Measurements from ENCODE around the gene NFYA. TPM values are rescaled to one million over a fixed set of nuclear protein-coding genes. Genes with fewer than 3 reads are reported as not detected.
A peak's percentile ranks its signal among the peaks of the same experiment; 100 is the strongest.

The NFYA gene
- total and polyA plus RNA-seq, 7 donors, result 2.7 to 14.2 (median 11.9) TPM

DNA sequence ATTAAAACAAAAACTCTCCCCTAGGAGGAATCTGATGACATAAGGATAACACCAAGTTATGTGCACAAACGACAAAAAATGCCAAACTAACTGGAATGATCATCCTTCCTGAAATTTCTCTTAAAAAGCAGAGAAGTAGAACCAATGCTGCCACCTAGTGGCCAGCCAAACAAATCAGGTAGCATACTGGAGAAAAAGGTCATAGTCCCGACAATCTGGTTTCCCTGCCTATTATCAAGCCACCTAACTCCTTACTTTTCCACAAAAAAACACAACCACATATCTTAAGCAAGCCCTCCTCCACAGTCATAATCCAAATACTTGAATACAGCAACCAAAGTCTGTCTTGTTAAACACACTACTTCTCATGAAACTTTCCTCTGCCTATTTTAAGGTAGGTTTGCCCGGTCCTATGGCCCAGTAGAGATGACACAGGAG lies 5.9 kb upstream of the NFYA start:
- peaks cover 2 to 85% of the 10 kb centered on the region in 2 donors for H3K36me3 ChIP-seq (ENCODE audit: insufficient read depth in 1 of 2, low read depth in 1 of 2)
- intact Hi-C loops (cut with DNase I), result loop anchor here (5.0 to 10.0 kb wide), 3 partner anchors 40 to 62 kb away; no protein-coding TSS in a partner anchor

GRCh38 chr6:41071501-41071922 lies 1.3 kb upstream of the NFYA start:
- Histone ChIP-seq H3K9me3 (no peaks in the 10 kb centered on the region), H3K27ac (peak overlapping the region; percentile 100), H3K27me3 (ENCODE audit: insufficient read depth in 3 of 3, low read length in 2 of 3) (no peaks in the 10 kb centered on the region), H3K4me3 (peak overlapping the region; percentile 90), H3K36me3 (ENCODE audit: insufficient read depth in 1 of 2, low read depth in 1 of 2) (peaks cover 0 to 43% of the 10 kb centered on the region in 2 donors), H3K4me1 (peaks cover 31% of the 10 kb centered on the region)
- TF ChIP-seq CTCF (IDR thresholded peaks at IDR 0.05), result no peak
- DNase-seq (no peak), ATAC-seq (no peak)
- WGBS, 3 donors, result 0 to 1% (median 0%) methylated on average over 16 of the region's 16 CpGs
- intact Hi-C loops (cut with DNase I), result loop anchor here in 1 of 2 donors (2.0 kb wide), 1 partner anchor 43 kb away; no protein-coding TSS in a partner anchor

More for the DNA sequence above, 5.9 kb upstream of the NFYA start:
- TF ChIP-seq CTCF (IDR thresholded peaks at IDR 0.05), result peak; percentile 90
- Histone ChIP-seq H3K27me3 (ENCODE audit: insufficient read depth in 3 of 3, low read length in 2 of 3) (no peaks in the 10 kb centered on the region), H3K9me3 (no peaks in the 10 kb centered on the region), H3K27ac (peak overlapping the region; percentile 92), H3K4me3 (no peak overlapping the region), H3K4me1 (peaks cover 39% of the 10 kb centered on the region)
- 9 to 14% (median 9%) methylated on average over 3 of the region's 3 CpGs for WGBS, 3 donors
- peak; percentile 69 to 81 for DNase-seq
- ATAC-seq, result peak in 1 of 4 donors; percentile 23

GRCh38 chr6:41071923-41072835 lies 595 bp upstream of the NFYA start, which contains the start of gene OARD1:
Gene OARD1, minus strand, starts transcription at chr6:41072356. Its CDS starts 722 bp downstream, at chr6:41071634.
- Histone ChIP-seq H3K36me3 (ENCODE audit: insufficient read depth in 1 of 2, low read depth in 1 of 2) (peaks cover 0 to 38% of the 10 kb centered on the region in 2 donors), H3K4me3 (peak within 1 kb of the TSS; percentile 90), H3K4me1 (peaks cover 29% of the 10 kb centered on the region), H3K9me3 (no peaks in the 10 kb centered on the region), H3K27me3 (ENCODE audit: insufficient read depth in 3 of 3, low read length in 2 of 3) (no peaks in the 10 kb centered on the region), H3K27ac (peak within 1 kb of the TSS; percentile 100)
- ATAC-seq, result peak; percentile 72 to 78 (median 76)
- 0% methylated on average over 63 of the region's 63 CpGs for WGBS, 3 donors
- peak; percentile 100 for DNase-seq
- no peak for TF ChIP-seq CTCF (IDR thresholded peaks at IDR 0.05)
- intact Hi-C loops (cut with DNase I), result loop anchor here in 1 of 2 donors (2.0 kb wide), 1 partner anchor 43 kb away; no protein-coding TSS in a partner anchor

DNA sequence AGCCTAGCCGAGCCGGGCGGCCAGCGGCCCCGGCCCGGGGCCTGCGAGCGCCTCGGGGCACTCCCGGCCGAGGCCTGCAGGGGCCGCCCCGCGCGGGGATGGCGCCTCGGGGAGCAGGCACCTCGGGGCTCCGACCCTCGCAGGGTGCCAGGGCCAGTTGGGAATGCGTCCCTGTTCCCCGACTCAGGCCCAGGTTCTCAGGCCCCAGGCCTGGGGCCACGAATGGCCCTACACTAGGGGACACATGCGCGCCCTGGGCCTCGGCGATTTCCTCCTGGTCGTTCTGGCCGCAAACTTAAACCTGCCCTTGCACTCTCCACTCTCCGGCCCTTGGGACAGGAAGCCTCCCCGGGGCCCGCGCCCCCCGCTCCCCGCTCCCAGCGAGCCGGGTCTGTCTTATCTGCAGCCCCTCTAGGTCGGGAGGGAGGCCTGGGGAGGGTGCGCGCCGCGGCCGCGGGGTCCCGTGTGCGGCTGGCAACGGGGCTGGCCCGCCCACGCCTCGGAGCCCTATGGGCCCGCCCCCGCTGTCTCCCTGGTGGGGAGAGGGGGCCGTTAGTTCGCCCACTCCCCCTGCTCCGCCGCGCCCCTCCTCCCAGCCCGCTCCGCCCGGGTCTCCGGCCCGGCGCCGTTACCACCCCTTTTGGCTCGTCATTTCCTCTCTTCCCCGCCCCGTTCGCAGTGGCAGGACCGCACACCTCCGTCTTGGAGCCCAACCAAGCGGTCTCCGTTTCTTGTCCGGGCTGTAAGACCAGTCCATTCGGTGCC lies 611 bp downstream of the NFYA start:
- intact Hi-C loops (cut with DNase I), result no loop called here
- ATAC-seq, result peak; percentile 41 to 55 (median 45)
- peak; percentile 86 to 93 for DNase-seq
- H3K27ac ChIP-seq, result peak overlapping the region; percentile 100
- peak overlapping the region; percentile 90 for H3K4me3 ChIP-seq
- peaks cover 0 to 26% of the 10 kb centered on the region in 2 donors for H3K36me3 ChIP-seq (ENCODE audit: insufficient read depth in 1 of 2, low read depth in 1 of 2)
- WGBS, 3 donors, result 0% methylated on average over 34 to 74 of the region's 74 CpGs
- peak; percentile 43 for TF ChIP-seq CTCF (IDR thresholded peaks at IDR 0.05)
- no peaks in the 10 kb centered on the region for H3K9me3 ChIP-seq
- peaks cover 40% of the 10 kb centered on the region for H3K4me1 ChIP-seq
- H3K27me3 ChIP-seq (ENCODE audit: insufficient read depth in 3 of 3, low read length in 2 of 3), result no peaks in the 10 kb centered on the region
